GM10266 (cell line): ENCODE measurements around the gene GBX2.

Source experiments
- DNase-seq: peaks from one replicate; pipeline ENCODE4 v3.0.0; 2012; ENCODE audit errors: extremely low spot score
- TF ChIP-seq, protein P1 (sequence below): IDR thresholded peaks from 2 replicates; pipeline ENCODE4 v1.5.1; 2012; ENCODE audit warnings: mild to moderate bottlenecking, low read depth; ENCODE audit not compliant: control insufficient read depth, insufficient read depth; ENCODE audit errors: missing control alignments

The GBX2 gene

DNA sequence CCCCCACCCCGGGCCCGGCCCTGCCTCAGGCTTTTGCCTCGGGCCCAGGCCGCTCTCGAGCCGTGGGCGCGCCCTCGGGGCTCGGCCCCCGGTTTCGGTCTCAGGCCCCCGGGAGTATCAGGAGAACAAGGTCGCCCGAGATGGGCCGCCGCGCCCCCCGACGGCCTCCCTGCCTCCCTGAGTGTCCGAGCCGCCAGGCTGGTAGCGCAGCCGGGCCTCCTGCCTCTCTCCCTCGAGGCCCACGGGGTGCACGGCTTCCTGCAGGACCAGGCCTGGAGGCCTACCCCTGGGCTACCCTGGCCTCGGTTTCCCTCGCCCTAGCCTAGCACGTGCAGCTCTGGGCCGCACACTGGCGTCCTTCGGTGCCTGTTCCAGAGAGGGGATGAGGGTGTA is 8.4 kb downstream of the GBX2 start:
- no peak for DNase-seq
- TF ChIP-seq, protein P1, sequence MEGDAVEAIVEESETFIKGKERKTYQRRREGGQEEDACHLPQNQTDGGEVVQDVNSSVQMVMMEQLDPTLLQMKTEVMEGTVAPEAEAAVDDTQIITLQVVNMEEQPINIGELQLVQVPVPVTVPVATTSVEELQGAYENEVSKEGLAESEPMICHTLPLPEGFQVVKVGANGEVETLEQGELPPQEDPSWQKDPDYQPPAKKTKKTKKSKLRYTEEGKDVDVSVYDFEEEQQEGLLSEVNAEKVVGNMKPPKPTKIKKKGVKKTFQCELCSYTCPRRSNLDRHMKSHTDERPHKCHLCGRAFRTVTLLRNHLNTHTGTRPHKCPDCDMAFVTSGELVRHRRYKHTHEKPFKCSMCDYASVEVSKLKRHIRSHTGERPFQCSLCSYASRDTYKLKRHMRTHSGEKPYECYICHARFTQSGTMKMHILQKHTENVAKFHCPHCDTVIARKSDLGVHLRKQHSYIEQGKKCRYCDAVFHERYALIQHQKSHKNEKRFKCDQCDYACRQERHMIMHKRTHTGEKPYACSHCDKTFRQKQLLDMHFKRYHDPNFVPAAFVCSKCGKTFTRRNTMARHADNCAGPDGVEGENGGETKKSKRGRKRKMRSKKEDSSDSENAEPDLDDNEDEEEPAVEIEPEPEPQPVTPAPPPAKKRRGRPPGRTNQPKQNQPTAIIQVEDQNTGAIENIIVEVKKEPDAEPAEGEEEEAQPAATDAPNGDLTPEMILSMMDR = no peak

DNA sequence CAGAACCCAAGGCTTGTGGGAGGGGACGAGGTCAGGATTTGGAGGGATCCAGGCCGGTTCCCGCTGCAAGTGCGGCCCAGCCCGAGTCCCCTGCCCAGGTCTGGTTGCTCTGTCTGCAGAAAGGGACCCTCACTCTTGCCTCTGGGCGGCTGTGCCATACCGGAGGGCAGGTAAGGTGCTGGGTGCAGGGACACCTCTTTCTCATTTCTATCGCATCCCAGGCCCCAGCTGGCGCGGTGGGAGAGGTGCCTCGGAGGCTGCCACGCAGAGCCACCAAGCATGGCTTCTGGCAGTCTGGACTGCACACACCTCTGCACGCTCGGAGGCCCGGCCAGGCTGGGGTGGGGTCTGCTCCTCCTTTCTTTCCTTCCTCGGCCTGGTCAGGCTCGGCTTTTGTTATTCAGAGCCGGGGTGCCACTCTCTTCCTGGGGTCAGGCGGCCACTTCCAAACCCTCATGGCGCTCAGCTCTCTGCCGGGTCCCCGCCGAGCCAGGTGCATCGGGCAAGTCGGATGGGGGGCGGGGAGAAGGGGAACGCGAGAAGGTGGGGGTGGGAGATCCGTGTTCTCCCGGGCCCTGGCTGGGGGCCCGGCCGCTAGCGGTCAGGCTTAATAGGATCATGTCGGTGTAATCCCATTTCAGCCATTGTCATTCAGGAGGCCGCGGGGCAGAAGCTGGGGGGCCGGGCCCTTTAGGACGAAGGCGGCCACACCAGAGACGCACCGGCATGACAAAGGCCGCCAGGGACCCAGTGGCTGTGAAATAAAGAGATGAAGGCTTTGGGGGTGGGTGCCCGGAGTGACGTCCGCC is 9.0 kb downstream of the GBX2 start:
- no peak for DNase-seq

DNA sequence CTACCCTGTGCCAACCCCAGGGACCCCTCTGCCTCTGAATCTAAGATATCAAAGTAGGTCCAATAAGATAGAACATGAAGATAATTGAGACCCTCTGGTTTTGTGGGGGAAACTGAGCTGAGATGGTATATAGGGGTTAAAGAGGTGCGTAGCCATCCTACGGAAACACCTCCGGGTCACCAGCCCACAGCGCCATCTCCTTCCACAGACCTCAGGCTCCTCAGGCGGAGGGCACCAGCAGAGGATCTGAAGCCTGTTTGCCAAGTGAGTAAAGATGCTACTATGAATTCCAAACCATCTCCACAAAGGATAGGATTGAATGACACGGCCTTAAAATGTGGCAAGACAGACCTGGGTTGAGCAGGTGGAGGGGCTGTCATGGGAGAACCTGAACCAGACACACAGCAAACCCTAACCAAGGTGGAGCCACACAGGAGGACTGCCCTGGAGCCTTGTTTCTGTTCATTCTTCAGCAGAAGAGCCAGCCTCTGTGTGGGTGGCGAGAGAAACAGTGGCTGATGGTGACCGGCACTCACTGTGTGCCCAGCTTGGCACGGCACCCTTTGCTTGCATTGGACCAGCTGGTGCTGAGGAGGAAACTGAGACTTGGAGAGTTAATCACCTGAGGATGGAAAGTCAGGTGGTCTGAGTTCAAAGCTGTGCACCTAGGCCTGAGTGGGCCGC is 10.2 kb downstream of the GBX2 start:
- TF ChIP-seq, protein P1 = no peak
- no peak for DNase-seq

More for the DNA sequence above, 9.0 kb downstream of the GBX2 start:
- TF ChIP-seq, protein P1 = no peak

GRCh38 chr2:236157366-236157765 is 10.8 kb downstream of the GBX2 start:
- DNase-seq = no peak
- TF ChIP-seq, protein P1 = no peak

DNA sequence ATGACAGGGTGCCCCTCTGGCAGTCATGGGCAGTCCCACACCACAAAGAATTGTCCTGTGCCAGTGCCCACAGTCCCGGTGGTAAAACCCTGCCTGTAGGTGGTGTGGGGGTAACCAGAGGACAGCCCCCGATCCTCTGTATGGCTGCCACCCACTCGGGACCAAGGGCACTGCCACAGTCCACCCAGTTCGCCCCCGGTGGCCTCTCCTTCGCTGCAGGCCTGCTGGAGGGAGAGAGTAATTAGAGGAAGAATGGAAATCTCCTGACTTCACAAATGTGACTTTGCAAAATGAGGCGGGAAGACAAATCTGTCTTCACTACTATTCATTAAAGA is 11.4 kb downstream of the GBX2 start:
- TF ChIP-seq, protein P1 = no peak
- DNase-seq = no peak

DNA sequence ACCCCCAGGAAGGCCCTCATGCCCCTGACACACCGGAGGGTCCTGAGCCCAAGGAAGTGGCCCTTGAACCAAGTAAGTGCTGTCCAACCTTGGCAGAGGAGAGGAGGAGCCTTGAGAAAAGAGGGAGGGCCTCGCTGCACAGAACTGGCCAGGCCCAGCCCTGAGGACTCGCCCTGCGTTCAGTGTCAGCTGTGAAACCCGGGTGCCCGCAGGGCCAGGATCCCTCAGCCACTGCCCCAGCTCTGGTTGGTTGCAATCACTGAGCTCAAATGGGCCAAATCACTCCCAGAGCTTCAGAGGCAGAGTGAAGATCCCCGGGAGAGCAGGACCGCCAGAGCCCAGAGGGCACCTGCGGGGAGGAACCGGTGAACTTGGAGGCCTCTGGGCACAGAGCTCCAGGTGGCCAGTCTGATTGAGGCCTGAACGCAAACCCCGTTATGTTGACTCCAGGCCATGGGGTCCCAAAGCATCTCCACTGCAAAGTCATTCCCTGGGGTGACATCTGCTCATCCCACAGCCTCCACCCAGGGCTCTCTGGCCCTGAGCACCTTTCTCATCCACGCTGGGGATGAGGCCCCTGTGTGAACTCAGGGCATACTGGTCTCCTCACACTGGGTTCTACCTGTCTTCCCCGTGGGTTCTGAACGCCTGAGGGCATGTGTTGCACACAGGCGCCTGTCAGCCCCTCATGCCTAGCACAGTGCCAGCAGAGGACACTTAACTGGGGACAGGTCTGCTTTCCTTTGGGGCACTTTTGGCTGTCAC is 11.9 kb downstream of the GBX2 start:
- TF ChIP-seq, protein P1 = no peak
- no peak for DNase-seq

DNA sequence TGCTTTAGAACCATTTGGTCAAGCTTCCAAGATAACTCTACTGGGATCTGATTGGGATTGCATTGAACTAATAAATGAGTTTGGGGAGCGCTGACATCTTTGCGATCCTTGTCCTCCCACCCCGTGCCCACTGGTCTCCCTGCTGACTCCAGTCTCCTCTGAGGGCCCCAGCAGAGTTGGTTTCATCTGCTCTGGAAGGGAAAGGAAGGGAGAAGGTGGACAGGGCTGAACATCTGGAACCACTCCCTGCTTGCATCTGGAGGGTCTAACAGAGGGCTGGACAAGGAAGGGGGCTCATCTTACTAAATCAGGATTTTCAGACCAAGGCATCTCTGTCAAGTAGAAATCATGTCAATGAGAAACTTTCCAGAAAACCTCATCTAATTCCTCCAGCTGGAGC is 12.8 kb downstream of the GBX2 start:
- TF ChIP-seq, protein P1 = no peak
- DNase-seq = no peak
